Spleen (tissue), 11 donors: ENCODE measurements around the gene DIRAS1. TPM values are rescaled to one million over a fixed set of nuclear protein-coding genes. Genes with fewer than 3 reads are reported as not detected.

Source experiments
- DNase-seq: peaks from one replicate; pipeline ENCODE4 v3.0.0-alpha.2; 2020
- H3K27ac ChIP-seq, 8 donors: fragments of 200-600 bp; sonication (generic) in 7 of 8; 1 replicate in 4 of 8; 2 replicates in 4 of 8; pipeline versions ENCODE4 v1.5.0 to v1.8.0; 2016 to 2021; ENCODE audit warnings: inconsistent platforms in 4 of 8, mild to moderate bottlenecking in 4 of 8, moderate library complexity in 1 of 8
- H3K27me3 ChIP-seq, 7 donors: fragments of 200-600 bp; sonication (generic) in 6 of 7; replicated peaks in 1 of 7; 1 replicate in 4 of 7; 2 replicates in 3 of 7; pipeline versions ENCODE4 v1.5.0 to v1.8.0; 2016 to 2021; ENCODE audit warnings: inconsistent platforms in 3 of 7, mild to moderate bottlenecking in 1 of 7
- H3K36me3 ChIP-seq, 6 donors: fragments of 200-600 bp; sonication (generic) in 5 of 6; 1 replicate in 4 of 6; 2 replicates in 2 of 6; pipeline versions ENCODE4 v1.5.0 to v1.8.0; 2016 to 2021; ENCODE audit warnings: inconsistent platforms in 2 of 6
- H3K4me1 ChIP-seq, 6 donors: fragments of 200-600 bp; sonication (generic) in 5 of 6; 1 replicate in 3 of 6; 2 replicates in 3 of 6; pipeline versions ENCODE4 v1.5.0 to v1.8.0; 2016 to 2021; ENCODE audit warnings: inconsistent platforms in 3 of 6
- H3K4me3 ChIP-seq, 8 donors: fragments of 200-600 bp; sonication (generic) in 7 of 8; 1 replicate in 4 of 8; 2 replicates in 4 of 8; pipeline versions ENCODE4 v1.5.0 to v1.8.0; 2016 to 2021; ENCODE audit warnings: inconsistent platforms in 4 of 8, mild to moderate bottlenecking in 4 of 8, moderate library complexity in 2 of 8
- H3K9me3 ChIP-seq, 8 donors: fragments of 200-600 bp; sonication (generic) in 7 of 8; 1 replicate in 4 of 8; 2 replicates in 4 of 8; pipeline versions ENCODE4 v1.5.0 to v1.8.0; 2016 to 2021; ENCODE audit warnings: inconsistent platforms in 4 of 8
- POLR2A ChIP-seq, 3 donors: fragments of 450-650 bp; IDR thresholded peaks; one replicate each; pipeline ENCODE4 v1.5.1; 2017; ENCODE audit warnings: antibody characterized with exemption in 3 of 3, mild to moderate bottlenecking in 1 of 3
- POLR2AphosphoS5 ChIP-seq, 3 donors: sonication (generic); formaldehyde crosslinking; IDR thresholded peaks; one replicate each; pipeline ENCODE4 v1.5.1; 2017; ENCODE audit warnings: antibody characterized with exemption in 3 of 3
- WGBS, 5 donors: extraction: QIAGEN DNeasy Blood & Tissue Kit in 3 of 5; methylation state at CpG; one replicate each; pipeline versions ENCODE4 v1.1.5 to v1.1.7; 2013 to 2018; 5-methylcytosine and 5-hydroxymethylcytosine counted together
- intact Hi-C: fragments of 100-400 bp; cut with DNase I; formaldehyde crosslinking; loops from one replicate; pipeline ENCODE4 v1.15.0; 2023; ENCODE audit warnings: low total_unique reads
- polyA plus RNA-seq, 3 donors: library from polyadenylated mRNA; stranded (reverse); fragments of 200-250 nt; gene quantifications; one replicate each; pipeline ENCODE4 v1.2.1, GENCODE V29; 2013
- total RNA-seq, 7 donors: library from RNA; depleted of rRNA in 3 of 7; stranded (reverse); fragments of >200 nt in 3 of 7; fragmentation: NEBNext Ultra II Directional in 4 of 7; extraction: Animal tissue kit (Norgen Biotek cat#: 25700) in 4 of 7; gene quantifications; one replicate each; pipeline versions ENCODE4 v1.1.0 to v1.2.1, GENCODE V29; 2016 to 2021
- TF ChIP-seq, protein P1 (sequence below), 11 experiments: fragments of 200-600 bp in 7 of 11; fragments of 450-650 bp in 4 of 11; sonication (generic) in 4 of 11; IDR thresholded peaks in 8 of 11; conservative IDR thresholded peaks in 3 of 11; 1 replicate in 7 of 11; 2 replicates in 4 of 11; pipeline versions ENCODE4 v1.4.0 to v1.8.0; 2016 to 2021; ENCODE audit warnings: antibody characterized with exemption in 11 of 11, inconsistent platforms in 4 of 11, mild to moderate bottlenecking in 1 of 11
- donor health status: healthy with polysubstance abuse.
- donor health status: DM: no; HTN: no; CAD: no; lungs with moderate emphysema.
- donor health status: DM: no; HTN: no; CAD: no.
- donor health status: Bipolar disorder and iron deficiency.
- donor health status: healthy.
- donor health status: DM: no; HTN: no; CAD: no.
- donor health status: DM: yes; HTN: yes; CAD: no.

Gene DIRAS1
- total and polyA plus RNA-seq, 10 donors: 1.3 to 17.1 (median 3.5) TPM

DNA sequence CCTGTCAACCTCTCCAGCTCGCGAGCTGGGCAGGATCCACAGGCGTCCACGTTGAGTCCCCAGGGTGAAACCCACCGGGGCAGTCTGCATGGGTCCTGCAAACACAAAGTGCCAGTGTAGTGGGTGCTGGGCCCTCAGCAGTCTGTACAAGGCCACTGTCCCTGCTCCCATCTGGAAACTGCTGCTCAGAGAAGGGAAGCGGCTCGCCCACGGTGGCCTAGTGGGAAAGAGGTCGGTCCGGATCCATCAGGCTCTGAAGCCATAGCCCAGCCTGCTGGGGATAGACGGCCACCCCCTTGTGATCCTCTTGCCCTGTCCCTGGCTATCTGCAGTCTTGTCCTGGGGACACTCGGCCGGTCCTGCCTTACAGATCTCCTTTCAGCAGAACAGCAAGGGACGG lies 2.6 kb upstream of the DIRAS1 start:
- H3K9me3 ChIP-seq: no peaks in the 10 kb centered on the region
- peaks cover 0 to 88% (median 30%) of the 10 kb centered on the region in 7 donors for H3K27me3 ChIP-seq
- H3K27ac ChIP-seq: peak overlapping the region in 1 of 8 donors; percentile 24
- no peak overlapping the region for H3K4me3 ChIP-seq
- peaks cover 0 to 70% (median 36%) of the 10 kb centered on the region in 6 donors for H3K4me1 ChIP-seq
- no peak for TF ChIP-seq POLR2A (IDR thresholded peaks at IDR 0.05)
- no peak for TF ChIP-seq POLR2AphosphoS5 (IDR thresholded peaks at IDR 0.05)
- no peaks in the 10 kb centered on the region for H3K36me3 ChIP-seq
- WGBS, 5 donors: 70 to 87% (median 82%) methylated on average over 9 to 14 of the region's 14 CpGs
- DNase-seq: no peak
- intact Hi-C loops: no loop called here

DNA sequence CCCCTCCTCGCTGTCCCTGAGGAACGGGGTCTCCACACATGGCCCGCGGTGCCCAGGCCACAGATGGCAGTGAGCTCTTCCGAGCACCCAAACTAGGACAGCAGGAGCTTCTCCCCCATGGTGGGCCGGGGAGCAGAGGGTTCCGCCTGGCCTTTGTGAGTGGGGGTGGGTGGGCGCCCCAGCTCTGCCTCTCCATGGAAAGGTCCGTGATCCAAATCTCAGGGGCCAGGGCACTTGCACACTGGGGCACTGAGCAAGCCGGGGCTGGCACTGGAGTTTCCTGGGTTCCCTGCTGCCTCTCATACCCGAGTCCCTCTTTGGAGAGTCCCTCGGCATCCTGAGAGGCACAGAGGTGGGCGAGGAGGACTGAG lies 2.2 kb upstream of the DIRAS1 start:
- Histone ChIP-seq H3K27me3 (peaks cover 0 to 91% (median 30%) of the 10 kb centered on the region in 7 donors), H3K27ac (peak overlapping the region in 2 of 8 donors; percentile 0 to 24), H3K36me3 (no peaks in the 10 kb centered on the region), H3K4me3 (no peak overlapping the region), H3K9me3 (no peaks in the 10 kb centered on the region), H3K4me1 (peaks cover 0 to 71% (median 36%) of the 10 kb centered on the region in 6 donors)
- TF ChIP-seq POLR2AphosphoS5 (IDR thresholded peaks at IDR 0.05) (no peak), POLR2A (IDR thresholded peaks at IDR 0.05) (no peak)
- TF ChIP-seq, protein P1, sequence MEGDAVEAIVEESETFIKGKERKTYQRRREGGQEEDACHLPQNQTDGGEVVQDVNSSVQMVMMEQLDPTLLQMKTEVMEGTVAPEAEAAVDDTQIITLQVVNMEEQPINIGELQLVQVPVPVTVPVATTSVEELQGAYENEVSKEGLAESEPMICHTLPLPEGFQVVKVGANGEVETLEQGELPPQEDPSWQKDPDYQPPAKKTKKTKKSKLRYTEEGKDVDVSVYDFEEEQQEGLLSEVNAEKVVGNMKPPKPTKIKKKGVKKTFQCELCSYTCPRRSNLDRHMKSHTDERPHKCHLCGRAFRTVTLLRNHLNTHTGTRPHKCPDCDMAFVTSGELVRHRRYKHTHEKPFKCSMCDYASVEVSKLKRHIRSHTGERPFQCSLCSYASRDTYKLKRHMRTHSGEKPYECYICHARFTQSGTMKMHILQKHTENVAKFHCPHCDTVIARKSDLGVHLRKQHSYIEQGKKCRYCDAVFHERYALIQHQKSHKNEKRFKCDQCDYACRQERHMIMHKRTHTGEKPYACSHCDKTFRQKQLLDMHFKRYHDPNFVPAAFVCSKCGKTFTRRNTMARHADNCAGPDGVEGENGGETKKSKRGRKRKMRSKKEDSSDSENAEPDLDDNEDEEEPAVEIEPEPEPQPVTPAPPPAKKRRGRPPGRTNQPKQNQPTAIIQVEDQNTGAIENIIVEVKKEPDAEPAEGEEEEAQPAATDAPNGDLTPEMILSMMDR (IDR thresholded peaks at IDR 0.05 in 8 of 11, conservative IDR thresholded peaks at IDR 0.05 in 3 of 11): no peak
- intact Hi-C loops: no loop called here
- WGBS, 5 donors: 80 to 88% (median 84%) methylated on average over 10 to 13 of the region's 13 CpGs; no CpG with 5 or more reads in 1 of the 5 donors
- no peak for DNase-seq

DNA sequence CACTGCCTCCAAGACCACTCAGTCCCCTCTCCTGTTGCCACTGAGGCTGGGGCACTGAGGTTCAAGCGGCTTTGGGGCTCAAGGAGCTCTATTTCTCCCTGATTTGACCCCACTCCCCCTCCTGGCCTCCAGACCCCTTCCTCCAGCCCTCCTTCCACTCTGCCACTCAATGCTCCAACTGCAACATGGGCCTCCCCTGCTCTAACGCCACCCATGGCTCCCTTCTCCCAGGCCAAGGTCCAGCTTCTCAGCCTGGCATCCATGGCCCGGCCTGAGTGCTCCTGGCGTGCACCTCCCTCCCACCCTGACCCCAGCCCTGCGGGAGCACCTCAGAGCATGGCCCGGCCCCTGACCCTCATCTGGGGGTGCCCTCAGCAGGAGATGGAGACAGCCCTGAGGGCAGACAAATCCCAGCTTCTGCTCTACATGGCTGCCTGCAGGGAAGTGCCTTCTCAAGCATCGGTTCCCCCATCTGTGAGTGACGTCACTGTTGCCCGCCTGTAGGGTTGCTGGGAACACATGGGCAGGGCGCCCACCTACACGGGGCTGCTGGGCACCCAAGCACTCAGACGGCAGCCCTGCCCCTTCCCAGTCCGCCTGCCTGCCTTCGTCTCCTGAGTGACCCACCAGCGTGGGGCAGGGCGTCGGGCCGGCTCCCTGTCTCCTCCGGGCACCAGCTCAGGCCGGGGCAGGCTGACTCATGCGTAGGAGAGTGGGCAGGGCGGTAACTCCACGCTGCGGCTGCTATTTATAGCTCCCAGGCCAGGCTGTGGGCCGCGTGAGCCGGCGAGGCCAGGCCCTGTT lies 1.6 kb upstream of the DIRAS1 start:
- H3K9me3 ChIP-seq: no peaks in the 10 kb centered on the region
- TF ChIP-seq POLR2AphosphoS5 (IDR thresholded peaks at IDR 0.05): peak in 2 of 3 donors; percentile 50 to 60
- TF ChIP-seq POLR2A (IDR thresholded peaks at IDR 0.05): no peak
- DNase-seq: no peak
- WGBS, 5 donors: 56 to 77% (median 71%) methylated on average over 16 to 28 of the region's 28 CpGs
- H3K36me3 ChIP-seq: no peaks in the 10 kb centered on the region
- H3K27ac ChIP-seq: peak overlapping the region in 2 of 8 donors; percentile 0 to 24
- intact Hi-C loops: no loop called here
- H3K27me3 ChIP-seq: peaks cover 0 to 94% (median 30%) of the 10 kb centered on the region in 7 donors
- H3K4me3 ChIP-seq: no peak overlapping the region
- H3K4me1 ChIP-seq: peaks cover 0 to 71% (median 36%) of the 10 kb centered on the region in 6 donors

DNA sequence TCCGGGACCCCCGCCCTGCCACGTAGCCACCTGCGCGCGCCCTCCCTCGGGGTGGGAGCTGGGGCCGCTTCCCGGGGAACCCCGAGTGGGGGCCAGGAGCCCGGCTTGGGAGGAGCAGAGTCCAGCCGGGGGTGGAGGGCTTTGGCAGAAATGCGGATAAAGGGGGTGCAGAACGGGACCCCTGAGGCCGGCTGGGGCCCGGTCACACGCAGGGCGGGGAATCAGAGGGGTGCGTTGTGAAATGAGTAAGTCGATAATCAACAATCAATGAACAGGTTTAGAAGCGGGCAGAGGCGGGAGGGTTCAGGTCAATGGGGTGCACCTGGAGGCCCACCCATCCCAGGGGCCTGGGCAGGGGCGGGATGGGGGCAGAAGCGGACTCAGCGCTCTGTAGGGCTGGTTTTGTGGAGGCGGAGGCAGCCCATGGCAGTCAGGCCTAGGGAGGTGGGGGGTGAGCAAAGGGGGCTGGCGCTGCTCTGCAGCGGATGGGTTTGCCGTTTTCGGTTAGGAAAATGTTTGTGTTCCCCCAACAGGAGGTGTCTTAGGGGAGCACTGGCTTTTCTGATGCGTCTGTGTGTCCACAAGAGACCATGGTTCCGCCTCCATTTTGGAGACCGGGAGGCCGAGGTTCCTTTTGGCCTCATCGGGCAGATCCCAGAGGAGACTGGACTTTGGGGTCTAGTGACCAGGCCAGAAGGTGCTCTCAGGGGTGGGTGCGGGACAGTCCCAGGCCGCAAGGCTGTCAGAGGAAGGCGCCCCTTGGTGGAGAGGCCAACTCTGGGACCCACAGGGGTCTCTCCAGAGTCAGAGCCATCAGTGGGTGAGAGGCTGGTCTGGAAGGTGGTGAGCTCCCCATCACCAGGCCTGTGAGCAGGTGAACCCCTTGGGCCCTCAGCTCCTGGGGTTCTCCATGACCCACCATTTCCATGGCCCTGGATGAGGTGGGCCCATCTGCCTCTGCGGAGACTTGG lies 683 bp upstream of the DIRAS1 start:
- no peaks in the 10 kb centered on the region for H3K9me3 ChIP-seq
- intact Hi-C loops: no loop called here
- H3K4me1 ChIP-seq: peaks cover 0 to 66% (median 32%) of the 10 kb centered on the region in 6 donors
- H3K27me3 ChIP-seq: peaks cover 0 to 92% (median 30%) of the 10 kb centered on the region in 7 donors
- TF ChIP-seq POLR2AphosphoS5 (IDR thresholded peaks at IDR 0.05) (no peak), POLR2A (IDR thresholded peaks at IDR 0.05) (no peak)
- TF ChIP-seq, protein P1 (IDR thresholded peaks at IDR 0.05 in 8 of 11, conservative IDR thresholded peaks at IDR 0.05 in 3 of 11): no peak
- no peak overlapping the region for H3K27ac ChIP-seq
- H3K36me3 ChIP-seq: no peaks in the 10 kb centered on the region
- peak overlapping the region in 5 of 8 donors; percentile 26 to 66 (median 34) for H3K4me3 ChIP-seq
- DNase-seq: no peak
- WGBS, 5 donors: 29 to 37% (median 32%) methylated on average over 30 to 39 of the region's 39 CpGs
